Measurements from ENCODE around the gene SEPTIN11.

DNA sequence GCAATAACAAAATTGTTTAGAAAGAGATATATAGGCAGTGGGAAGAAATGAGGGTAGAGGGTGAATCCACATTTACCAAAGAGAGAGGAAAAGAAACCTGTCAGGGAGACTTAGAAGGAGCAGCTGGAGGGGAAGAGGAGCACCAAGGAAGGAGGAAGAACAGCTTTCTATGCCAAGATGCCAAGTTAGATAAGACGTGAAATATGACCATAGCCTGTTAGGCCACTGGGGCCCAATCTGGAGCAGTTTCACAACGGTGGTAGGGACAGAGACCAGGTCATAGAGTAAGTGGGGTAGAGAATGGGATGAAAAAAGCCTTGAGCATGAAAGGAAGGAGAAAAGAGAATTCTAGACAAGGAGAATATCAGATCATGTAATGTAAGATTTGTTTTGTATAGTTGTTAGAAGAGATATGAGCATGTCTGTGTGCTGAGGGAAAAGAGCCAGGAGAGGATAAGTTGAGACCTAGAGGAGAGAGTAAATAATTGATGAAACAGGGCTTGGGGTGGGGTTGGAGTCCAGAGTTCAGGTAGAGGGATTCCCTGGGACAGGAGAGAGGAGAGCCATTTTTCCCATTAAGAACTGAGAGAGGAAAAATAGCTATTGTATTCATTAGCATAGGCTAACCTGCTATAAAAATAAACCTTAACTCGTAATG, 47.2 kb upstream of the SEPTIN11 start:
- TF ChIP-seq, protein P1, sequence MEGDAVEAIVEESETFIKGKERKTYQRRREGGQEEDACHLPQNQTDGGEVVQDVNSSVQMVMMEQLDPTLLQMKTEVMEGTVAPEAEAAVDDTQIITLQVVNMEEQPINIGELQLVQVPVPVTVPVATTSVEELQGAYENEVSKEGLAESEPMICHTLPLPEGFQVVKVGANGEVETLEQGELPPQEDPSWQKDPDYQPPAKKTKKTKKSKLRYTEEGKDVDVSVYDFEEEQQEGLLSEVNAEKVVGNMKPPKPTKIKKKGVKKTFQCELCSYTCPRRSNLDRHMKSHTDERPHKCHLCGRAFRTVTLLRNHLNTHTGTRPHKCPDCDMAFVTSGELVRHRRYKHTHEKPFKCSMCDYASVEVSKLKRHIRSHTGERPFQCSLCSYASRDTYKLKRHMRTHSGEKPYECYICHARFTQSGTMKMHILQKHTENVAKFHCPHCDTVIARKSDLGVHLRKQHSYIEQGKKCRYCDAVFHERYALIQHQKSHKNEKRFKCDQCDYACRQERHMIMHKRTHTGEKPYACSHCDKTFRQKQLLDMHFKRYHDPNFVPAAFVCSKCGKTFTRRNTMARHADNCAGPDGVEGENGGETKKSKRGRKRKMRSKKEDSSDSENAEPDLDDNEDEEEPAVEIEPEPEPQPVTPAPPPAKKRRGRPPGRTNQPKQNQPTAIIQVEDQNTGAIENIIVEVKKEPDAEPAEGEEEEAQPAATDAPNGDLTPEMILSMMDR (IDR thresholded peaks at IDR 0.05; ENCODE audit: low read length), result no peak
- TF ChIP-seq EZH2 (IDR thresholded peaks at IDR 0.05; ENCODE audit: borderline replicate concordance, low read length), result no peak

Data from OCI-LY1 (cell line).